22Rv1 (cell line): ENCODE data around the gene SEZ6.

Source experiments
- CTCF ChIP-seq: fragments of 450-650 bp; IDR thresholded peaks from 2 replicates; pipeline ENCODE4 v1.5.1; 2017; ENCODE audit warnings: mild to moderate bottlenecking
- ZFX ChIP-seq: fragments of 450-650 bp; IDR thresholded peaks from 2 replicates; pipeline ENCODE4 v1.6.1; 2017; ENCODE audit warnings: antibody characterized with exemption, borderline replicate concordance

GRCh38 chr17:29051194-29051593 is 45.4 kb upstream of the SEZ6 start:
- no peak for TF ChIP-seq CTCF
- TF ChIP-seq ZFX: no peak
